GM18498 (cell line): ENCODE results near the gene DNAJC6.

Source experiments
- ATAC-seq: cut with Tn5 transposase; IDR thresholded peaks from one replicate; pipeline ENCODE4 v1.9.1; 2021; ENCODE audit warnings: mild to moderate bottlenecking, moderate library complexity; ENCODE audit not compliant: unreplicated experiment

Gene DNAJC6

GRCh38 chr1:65459397-65459768, 150.0 kb downstream of the DNAJC6 start:
- peak; percentile 83 for ATAC-seq
